HG02642 (cell line): ENCODE data around the gene INTS6.

Experiments used
- ATAC-seq: cut with Tn5 transposase; IDR thresholded peaks from one replicate; pipeline ENCODE4 v1.9.1; 2021; ENCODE audit warnings: mild to moderate bottlenecking; ENCODE audit not compliant: unreplicated experiment, poor library complexity

INTS6 gene

GRCh38 chr13:51452361-51453206 lies at the start of gene INTS6:
TSS of gene INTS6 (minus strand) at chr13:51453036. CDS start at chr13:51452525, 511 bp downstream.
- ATAC-seq = peak; percentile 77

- peak; percentile 95 for ATAC-seq
These were observed 49.4 kb upstream of the INTS6 start for GRCh38 chr13:51502153-51502651.

GRCh38 chr13:51501592-51502152 lies 48.8 kb upstream of the INTS6 start:
- ATAC-seq = peak; percentile 25

GRCh38 chr13:51501096-51501495 lies 48.3 kb upstream of the INTS6 start:
- ATAC-seq = no peak

- no peak for ATAC-seq
These were observed 47.9 kb upstream of the INTS6 start for GRCh38 chr13:51500687-51501086.

GRCh38 chr13:51499841-51500240 lies 47.0 kb upstream of the INTS6 start:
- no peak for ATAC-seq

- ATAC-seq = no peak
These were observed 42.5 kb upstream of the INTS6 start for GRCh38 chr13:51495316-51495715.

- ATAC-seq = no peak
These were observed 41.3 kb upstream of the INTS6 start for GRCh38 chr13:51494156-51494555.

GRCh38 chr13:51488212-51488611 lies 35.4 kb upstream of the INTS6 start:
- no peak for ATAC-seq

GRCh38 chr13:51481656-51482055 lies 28.8 kb upstream of the INTS6 start:
- no peak for ATAC-seq

GRCh38 chr13:51479199-51479523 lies 26.3 kb upstream of the INTS6 start:
- ATAC-seq = no peak

GRCh38 chr13:51478418-51479198 lies 25.8 kb upstream of the INTS6 start:
- ATAC-seq = no peak

- no peak for ATAC-seq
These were observed 25.0 kb upstream of the INTS6 start for GRCh38 chr13:51477653-51478324.

- ATAC-seq = no peak
These were observed 24.3 kb upstream of the INTS6 start for GRCh38 chr13:51477149-51477548.

GRCh38 chr13:51475727-51476501 lies 23.1 kb upstream of the INTS6 start:
- ATAC-seq = no peak

- no peak for ATAC-seq
These were observed 17.0 kb upstream of the INTS6 start for GRCh38 chr13:51469790-51470189.

GRCh38 chr13:51467730-51468129 lies 14.9 kb upstream of the INTS6 start:
- no peak for ATAC-seq

- no peak for ATAC-seq
These were observed 12.3 kb upstream of the INTS6 start for GRCh38 chr13:51465124-51465523.

GRCh38 chr13:51457086-51457815 lies 4.4 kb upstream of the INTS6 start:
- no peak for ATAC-seq
